GM23248 (cell line): Measurements from ENCODE around the gene DAO.

Experiments
- EZH2 ChIP-seq: fragments of 200-600 bp; sonication (generic); IDR thresholded peaks from 2 replicates; pipeline ENCODE4 v1.6.1; 2018; ENCODE audit warnings: antibody characterized with exemption, mild to moderate bottlenecking; ENCODE audit not compliant: insufficient read depth, poor library complexity, severe bottlenecking
- EZH2phosphoT487 ChIP-seq: fragments of 200-600 bp; sonication (generic); IDR thresholded peaks from 2 replicates; pipeline ENCODE4 v1.6.1; 2018; ENCODE audit warnings: antibody characterized with exemption, moderate library complexity, mild to moderate bottlenecking, low read depth; ENCODE audit not compliant: insufficient read depth

DNA sequence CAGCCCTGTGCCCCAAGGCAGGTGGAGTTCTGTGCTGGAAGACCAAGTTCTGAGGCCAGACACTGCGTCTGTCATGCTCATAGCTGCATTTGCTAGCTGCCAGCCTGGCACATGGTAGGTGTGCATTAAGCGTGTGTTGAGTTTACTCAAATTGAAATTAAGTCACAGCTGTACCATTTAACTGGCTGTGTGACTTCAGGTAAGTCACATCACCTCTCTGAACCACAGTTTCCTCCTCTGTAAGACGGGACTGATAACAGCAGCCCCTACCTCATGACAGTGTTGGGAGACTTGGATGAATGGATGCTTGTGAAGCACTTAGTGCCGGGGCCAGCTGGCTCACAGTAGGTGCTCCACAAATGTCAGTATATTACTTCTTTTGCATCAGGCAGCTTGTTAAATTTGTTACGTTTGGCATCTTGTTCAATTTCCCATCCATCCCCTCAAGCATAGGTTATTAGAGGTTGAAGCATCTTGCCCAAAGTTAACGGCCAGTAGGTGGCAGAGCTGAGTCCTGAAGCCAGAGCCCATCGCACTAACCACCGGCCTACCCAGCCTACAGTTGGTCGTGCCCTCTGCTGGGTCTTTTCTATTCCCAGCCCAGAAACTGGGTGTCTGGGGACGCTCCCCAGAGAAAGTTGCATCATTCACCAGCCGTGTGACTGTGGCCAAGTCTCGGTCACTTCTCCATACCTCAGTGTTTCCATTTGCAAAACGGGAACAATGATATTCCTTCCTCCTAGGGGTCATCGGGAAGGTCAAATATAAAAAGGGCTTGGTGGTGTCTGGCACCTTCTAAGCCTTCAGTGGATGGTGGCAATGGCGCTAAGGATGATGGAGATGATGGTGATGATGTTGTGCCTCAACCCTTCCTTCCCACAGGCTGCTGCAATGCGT, 4.5 kb downstream of the DAO start:
- TF ChIP-seq EZH2phosphoT487 = no peak
- no peak for TF ChIP-seq EZH2
